ENCODE measurements around the gene MADCAM1. TPM values are rescaled to one million over a fixed set of nuclear protein-coding genes. Genes with fewer than 3 reads are reported as not detected.
A peak's percentile ranks its signal among the peaks of the same experiment; 100 is the strongest.

MADCAM1 gene
- total RNA-seq, 5 donors from 2014 or later (not counting 1 experiment from before 2014, with no cell fraction given) = 0.40 to 1.6 (median 1.4) TPM

GRCh38 chr19:474126-475078, 21.9 kb upstream of the MADCAM1 start:
- Histone ChIP-seq H3K9me3 (no peaks in the 10 kb centered on the region), H3K4me1 (ENCODE audit: control insufficient read depth in 1 of 2, extremely low read depth in 1 of 2, insufficient read depth in 2 of 2, low read length in 2 of 2) (no peaks in the 10 kb centered on the region), H3K36me3 (ENCODE audit: control insufficient read depth in 2 of 2, extremely low read depth in 1 of 2, insufficient read depth in 1 of 2, low read length in 1 of 2) (no peaks in the 10 kb centered on the region), H3K27me3 (replicated peaks in 1 of 2; ENCODE audit: control insufficient read depth in 2 of 2, extremely low read depth in 1 of 2, insufficient read depth in 2 of 2, low read length in 1 of 2) (peaks cover 0 to 29% of the 10 kb centered on the region in 2 experiments), H3K27ac (ENCODE audit: low read length) (no peak overlapping the region), H3K4me3 (ENCODE audit: control insufficient read depth in 1 of 2, extremely low read depth in 1 of 2, low read length in 1 of 2) (no peak overlapping the region)
- Mint-ChIP-seq H3K4me1 (no peaks in the 10 kb centered on the region), H3K27ac (no peak overlapping the region), H3K9me3 (no peaks in the 10 kb centered on the region), H3K4me3 (no peak overlapping the region), H3K27me3 (peaks cover 3 to 8% of the 10 kb centered on the region in 2 donors), H3K36me3 (no peaks in the 10 kb centered on the region)
- ChIA-PET CTCF (no interaction called here), POLR2A (no interaction called here)
- DNase-seq = no peak
- 75% methylated on average over 53 of the region's 57 CpGs for WGBS (ENCODE audit: insufficient coverage)
- ATAC-seq (replicated peaks in 1 of 4) = no peak

- ChIA-PET CTCF (no interaction called here), POLR2A (no interaction called here)
- Histone ChIP-seq H3K9me3 (no peaks in the 10 kb centered on the region), H3K4me3 (ENCODE audit: control insufficient read depth in 1 of 2, extremely low read depth in 1 of 2, low read length in 1 of 2) (no peak overlapping the region), H3K4me1 (ENCODE audit: control insufficient read depth in 1 of 2, extremely low read depth in 1 of 2, insufficient read depth in 2 of 2, low read length in 2 of 2) (peaks cover 0 to 7% of the 10 kb centered on the region in 2 experiments), H3K27me3 (replicated peaks in 1 of 2; ENCODE audit: control insufficient read depth in 2 of 2, extremely low read depth in 1 of 2, insufficient read depth in 2 of 2, low read length in 1 of 2) (peaks cover 0 to 29% of the 10 kb centered on the region in 2 experiments), H3K36me3 (ENCODE audit: control insufficient read depth in 2 of 2, extremely low read depth in 1 of 2, insufficient read depth in 1 of 2, low read length in 1 of 2) (no peaks in the 10 kb centered on the region), H3K27ac (ENCODE audit: low read length) (no peak overlapping the region)
- no peak overlapping the region for H3K27ac Mint-ChIP-seq
- WGBS (ENCODE audit: insufficient coverage) = 74% methylated on average over 7 of the region's 13 CpGs
- peaks cover 5 to 8% (median 6%) of the 10 kb centered on the region in 3 donors for H3K4me1 Mint-ChIP-seq
- no peak for ATAC-seq (replicated peaks in 1 of 4)
- no peak overlapping the region for H3K4me3 Mint-ChIP-seq
- no peak for DNase-seq
- no peaks in the 10 kb centered on the region for H3K36me3 Mint-ChIP-seq
- peaks cover 3 to 8% of the 10 kb centered on the region in 2 donors for H3K27me3 Mint-ChIP-seq
- H3K9me3 Mint-ChIP-seq = peaks cover under 1 to 6% (median under 1%) of the 10 kb centered on the region in 3 donors
Measured at GRCh38 chr19:475360-475759, 20.9 kb upstream of the MADCAM1 start.

GRCh38 chr19:478236-478903, 17.9 kb upstream of the MADCAM1 start:
- Histone ChIP-seq H3K27ac (ENCODE audit: low read length) (no peak overlapping the region), H3K36me3 (ENCODE audit: control insufficient read depth in 2 of 2, extremely low read depth in 1 of 2, insufficient read depth in 1 of 2, low read length in 1 of 2) (no peaks in the 10 kb centered on the region), H3K4me1 (ENCODE audit: control insufficient read depth in 1 of 2, extremely low read depth in 1 of 2, insufficient read depth in 2 of 2, low read length in 2 of 2) (peaks cover 0 to 7% of the 10 kb centered on the region in 2 experiments), H3K4me3 (ENCODE audit: control insufficient read depth in 1 of 2, extremely low read depth in 1 of 2, low read length in 1 of 2) (no peak overlapping the region), H3K27me3 (replicated peaks in 1 of 2; ENCODE audit: control insufficient read depth in 2 of 2, extremely low read depth in 1 of 2, insufficient read depth in 2 of 2, low read length in 1 of 2) (peaks cover 0 to 32% of the 10 kb centered on the region in 2 experiments), H3K9me3 (no peaks in the 10 kb centered on the region)
- ChIA-PET POLR2A (no interaction called here), CTCF (no interaction called here)
- Mint-ChIP-seq H3K4me1 (peaks cover 5 to 20% (median 10%) of the 10 kb centered on the region in 3 donors), H3K4me3 (no peak overlapping the region), H3K36me3 (no peaks in the 10 kb centered on the region), H3K27ac (no peak overlapping the region), H3K27me3 (peaks cover 3 to 5% of the 10 kb centered on the region in 2 donors), H3K9me3 (peaks cover 5 to 13% (median 6%) of the 10 kb centered on the region in 3 donors)
- ATAC-seq (replicated peaks in 1 of 4) (no peak), DNase-seq (no peak)
- WGBS (ENCODE audit: insufficient coverage) = 82% methylated on average over 25 of the region's 26 CpGs

GRCh38 chr19:478976-479375, 17.3 kb upstream of the MADCAM1 start:
- Mint-ChIP-seq H3K27ac (no peak overlapping the region), H3K27me3 (peaks cover 6 to 7% of the 10 kb centered on the region in 2 donors), H3K9me3 (peaks cover 5 to 13% (median 6%) of the 10 kb centered on the region in 3 donors), H3K36me3 (no peaks in the 10 kb centered on the region), H3K4me3 (no peak overlapping the region), H3K4me1 (peaks cover 5 to 20% (median 10%) of the 10 kb centered on the region in 3 donors)
- Histone ChIP-seq H3K9me3 (no peaks in the 10 kb centered on the region), H3K36me3 (ENCODE audit: control insufficient read depth in 2 of 2, extremely low read depth in 1 of 2, insufficient read depth in 1 of 2, low read length in 1 of 2) (no peaks in the 10 kb centered on the region), H3K27ac (ENCODE audit: low read length) (no peak overlapping the region), H3K4me3 (ENCODE audit: control insufficient read depth in 1 of 2, extremely low read depth in 1 of 2, low read length in 1 of 2) (no peak overlapping the region), H3K4me1 (ENCODE audit: control insufficient read depth in 1 of 2, extremely low read depth in 1 of 2, insufficient read depth in 2 of 2, low read length in 2 of 2) (peaks cover 0 to 7% of the 10 kb centered on the region in 2 experiments), H3K27me3 (replicated peaks in 1 of 2; ENCODE audit: control insufficient read depth in 2 of 2, extremely low read depth in 1 of 2, insufficient read depth in 2 of 2, low read length in 1 of 2) (peaks cover 0 to 36% of the 10 kb centered on the region in 2 experiments)
- ChIA-PET CTCF (no interaction called here), POLR2A (no interaction called here)
- ATAC-seq (replicated peaks in 1 of 4) (no peak), DNase-seq (no peak)
- WGBS (ENCODE audit: insufficient coverage) = 73% methylated on average over 13 of the region's 14 CpGs

GRCh38 chr19:480016-480855, 16.1 kb upstream of the MADCAM1 start:
- no peak overlapping the region for H3K27ac ChIP-seq (ENCODE audit: low read length)
- no peak overlapping the region for H3K4me3 ChIP-seq (ENCODE audit: control insufficient read depth in 1 of 2, extremely low read depth in 1 of 2, low read length in 1 of 2)
- peak in 3 of 4 experiments; percentile 47 to 75 (median 66) for ATAC-seq (replicated peaks in 1 of 4)
- Mint-ChIP-seq H3K27ac (peak overlapping the region; percentile 66 to 67), H3K36me3 (no peaks in the 10 kb centered on the region), H3K4me3 (peak overlapping the region in 2 of 3 donors; percentile 41 to 67), H3K4me1 (peaks cover 5 to 20% (median 10%) of the 10 kb centered on the region in 3 donors), H3K27me3 (peaks cover 5 to 12% of the 10 kb centered on the region in 2 donors), H3K9me3 (peaks cover 5 to 13% (median 6%) of the 10 kb centered on the region in 3 donors)
- no peaks in the 10 kb centered on the region for H3K36me3 ChIP-seq (ENCODE audit: control insufficient read depth in 2 of 2, extremely low read depth in 1 of 2, insufficient read depth in 1 of 2, low read length in 1 of 2)
- 46% methylated on average over 35 of the region's 36 CpGs for WGBS (ENCODE audit: insufficient coverage)
- H3K4me1 ChIP-seq (ENCODE audit: control insufficient read depth in 1 of 2, extremely low read depth in 1 of 2, insufficient read depth in 2 of 2, low read length in 2 of 2) = peaks cover 0 to 7% of the 10 kb centered on the region in 2 experiments
- no peaks in the 10 kb centered on the region for H3K9me3 ChIP-seq
- ChIA-PET POLR2A (no interaction called here), CTCF (interaction anchor here in 1 of 2 donors (1.0 kb wide), 1 partner anchor 9 kb away, joined by 3 read pairs; no protein-coding TSS in a partner anchor)
- peaks cover 2 to 36% of the 10 kb centered on the region in 2 experiments for H3K27me3 ChIP-seq (replicated peaks in 1 of 2; ENCODE audit: control insufficient read depth in 2 of 2, extremely low read depth in 1 of 2, insufficient read depth in 2 of 2, low read length in 1 of 2)
- peak in 22 of 35 experiments; percentile 23 to 70 (median 36) for DNase-seq

Measured in T-cell (primary cell).